ENCODE measurements around the gene DPM2. TPM values are rescaled to one million over a fixed set of nuclear protein-coding genes. Genes with fewer than 3 reads are reported as not detected.

The DPM2 gene
- total and polyA plus RNA-seq, 2 experiments from 2014 or later = 36.6 to 92.4 TPM

GRCh38 chr9:127944586-127945218 is 7.0 kb upstream of the DPM2 start (continued):
- TF ChIP-seq CREB1 (CRISPR knock-in tag; IDR thresholded peaks at IDR 0.05; ENCODE audit: low read depth) (no peak), NANOG (IDR thresholded peaks at IDR 0.05; ENCODE audit: borderline replicate concordance) (no peak), ZNF331 (CRISPR knock-in tag; IDR thresholded peaks at IDR 0.05; ENCODE audit: low read depth) (no peak), REST (IDR thresholded peaks at IDR 0.05; ENCODE audit: unreplicated experiment) (no peak), EZH2phosphoT487 (IDR thresholded peaks at IDR 0.05; ENCODE audit: unreplicated experiment) (no peak), CTCF (conservative IDR thresholded peaks at IDR 0.05; ENCODE audit: low read depth in 2 of 2) (no peak), EZH2 (IDR thresholded peaks at IDR 0.05; ENCODE audit: low read depth, unreplicated experiment) (no peak), ZNF114 (CRISPR knock-in tag; IDR thresholded peaks at IDR 0.05) (no peak), ETS1 (IDR thresholded peaks at IDR 0.05) (no peak), POLR2AphosphoS5 (IDR thresholded peaks at IDR 0.05; ENCODE audit: low read depth) (no peak)

- no peak overlapping the region for H3K4me3 Mint-ChIP-seq
- peak; percentile 95 for DNase-seq (ENCODE audit: low spot score)
- H3K4me1 Mint-ChIP-seq = peaks cover 33% of the 10 kb centered on the region
- peaks cover 42% of the 10 kb centered on the region for H3K36me3 Mint-ChIP-seq (ENCODE audit: low read depth)
- Histone ChIP-seq H3K27ac (ENCODE audit: low read depth) (peak overlapping the region; percentile 92), H3K79me2 (replicated peaks; ENCODE audit: insufficient read depth) (no peaks in the 10 kb centered on the region), H3K4me1 (ENCODE audit: insufficient read depth) (peaks cover 23% of the 10 kb centered on the region), H3K36me3 (ENCODE audit: insufficient read depth) (no peaks in the 10 kb centered on the region), H3K27me3 (ENCODE audit: insufficient read depth) (no peaks in the 10 kb centered on the region), H3K9me2 (ENCODE audit: insufficient read depth) (no peaks in the 10 kb centered on the region), H2AFZ (no peak overlapping the region), H3K4me2 (no peak overlapping the region), H3K4me3 (no peak overlapping the region), H3F3A (replicated peaks; ENCODE audit: low read depth) (peaks cover 24% of the 10 kb centered on the region), H4K20me1 (replicated peaks; ENCODE audit: insufficient read depth) (no peaks in the 10 kb centered on the region; the same call in 1 of the 2 replicates)
- peaks cover 26% of the 10 kb centered on the region for H3K27me3 Mint-ChIP-seq (ENCODE audit: insufficient read depth, low read depth, poor library complexity)
- TF ChIP-seq ZNF114 (CRISPR knock-in tag; IDR thresholded peaks at IDR 0.05) = no peak
- TF ChIP-seq ZNF331 (CRISPR knock-in tag; IDR thresholded peaks at IDR 0.05; ENCODE audit: low read depth) = no peak
- TF ChIP-seq CREB1 (CRISPR knock-in tag; IDR thresholded peaks at IDR 0.05; ENCODE audit: low read depth) = 0 out of 2 replicates have a peak, but pooled peaks have one; percentile 27
- TF ChIP-seq CTCF (conservative IDR thresholded peaks at IDR 0.05; ENCODE audit: low read depth in 2 of 2) = peak; percentile 88 to 93
- no peak for TF ChIP-seq NANOG (IDR thresholded peaks at IDR 0.05; ENCODE audit: borderline replicate concordance)
- H3K27ac Mint-ChIP-seq = peak overlapping the region; percentile 75; the same call in 1 of the 2 replicates
- no peaks in the 10 kb centered on the region for H3K9me3 Mint-ChIP-seq
- ATAC-seq = peak; percentile 79
Observed at GRCh38 chr9:127943731-127944144, 6.1 kb upstream of the DPM2 start.
